K562 (cell line): ENCODE results near the gene HSF5. TPM values are rescaled to one million over a fixed set of nuclear protein-coding genes. Genes with fewer than 3 reads are reported as not detected.

ENCODE experiments used
- ATF7 ChIP-seq: fragments of 450-650 bp; IDR thresholded peaks from 2 replicates; pipeline ENCODE4 v1.7.1; 2014; ENCODE audit warnings: mild to moderate bottlenecking, moderate library complexity
- CXXC5 ChIP-seq: fragments of 250-450 bp; sonication (Bioruptor Pico); IDR thresholded peaks from 2 replicates; pipeline ENCODE4 v1.8.0; 2022; ENCODE audit warnings: inconsistent platforms, mild to moderate bottlenecking, moderate library complexity
- DDX20 ChIP-seq: fragments of 450-650 bp; IDR thresholded peaks from 2 replicates; pipeline ENCODE4 v1.6.1; 2016; ENCODE audit warnings: missing genetic modification characterization, low read depth, mild to moderate bottlenecking, missing compliant biosample characterization, moderate library complexity
- DNMT1 ChIP-seq: fragments of 450-650 bp; IDR thresholded peaks from 2 replicates; pipeline ENCODE4 v1.6.1; 2016; ENCODE audit warnings: antibody characterized with exemption, mild to moderate bottlenecking
- ESRRA ChIP-seq: fragments of 450-650 bp; IDR thresholded peaks from 2 replicates; pipeline ENCODE4 v1.6.1; 2014; ENCODE audit warnings: low read depth, mild to moderate bottlenecking, moderate library complexity, borderline replicate concordance
- FOXA1 ChIP-seq: fragments of 450-650 bp; IDR thresholded peaks from 2 replicates; pipeline ENCODE4 v1.6.1; 2016; ENCODE audit warnings: mild to moderate bottlenecking, borderline replicate concordance
- LARP7 ChIP-seq: fragments of 450-650 bp; IDR thresholded peaks from 2 replicates; pipeline ENCODE4 v1.6.1; 2016
- NR2C1 ChIP-seq, 2 experiments: fragments of 450-650 bp; IDR thresholded peaks; 2 replicates each; pipeline ENCODE4 v1.6.1; 2017; ENCODE audit warnings: mild to moderate bottlenecking in 2 of 2, antibody characterized with exemption in 1 of 2, inconsistent platforms in 1 of 2, missing compliant biosample characterization in 1 of 2, missing genetic modification characterization in 1 of 2
- RAD51 ChIP-seq: fragments of 450-650 bp; IDR thresholded peaks from 2 replicates; pipeline ENCODE4 v1.7.1; 2016; ENCODE audit warnings: low read depth, mild to moderate bottlenecking, borderline replicate concordance
- RBBP5 ChIP-seq: fragments of 200-600 bp; sonication (generic); IDR thresholded peaks from 2 replicates; pipeline ENCODE4 v1.6.1; 2012; ENCODE audit warnings: borderline replicate concordance, mild to moderate bottlenecking, low read length, control low read depth, inconsistent platforms; ENCODE audit not compliant: insufficient read depth, poor library complexity, severe bottlenecking
- RFX7 ChIP-seq: fragments of 250-450 bp; sonication (Bioruptor Pico); IDR thresholded peaks from 2 replicates; pipeline ENCODE4 v1.5.1; 2021; ENCODE audit warnings: mild to moderate bottlenecking
- SIN3B ChIP-seq: fragments of 450-650 bp; IDR thresholded peaks from 2 replicates; pipeline ENCODE4 v1.6.1; 2017; ENCODE audit warnings: low read depth, mild to moderate bottlenecking, moderate library complexity
- SMARCA5 ChIP-seq: fragments of 450-650 bp; IDR thresholded peaks from 2 replicates; pipeline ENCODE4 v1.6.1; 2016
- TCF7 ChIP-seq: sonication (generic); IDR thresholded peaks from 2 replicates; pipeline ENCODE4 v1.6.1; 2016; ENCODE audit warnings: antibody characterized with exemption, borderline replicate concordance
- ZNF384 ChIP-seq: IDR thresholded peaks from 2 replicates; pipeline ENCODE4 v1.6.1; 2012; ENCODE audit warnings: low read depth, low read length, improper control_type of control experiment
- ZNF431 ChIP-seq: sonication (generic); formaldehyde crosslinking; IDR thresholded peaks from 2 replicates; pipeline ENCODE4 v1.8.0; 2022; ENCODE audit warnings: mild to moderate bottlenecking, missing genetic modification reagents
- ZNF57 ChIP-seq: fragments of 450-650 bp; formaldehyde crosslinking; IDR thresholded peaks from 2 replicates; pipeline ENCODE4 v1.4.0; 2020; ENCODE audit warnings: mild to moderate bottlenecking, moderate library complexity
- ZNF696 ChIP-seq: fragments of 250-450 bp; sonication (Bioruptor Pico); conservative IDR thresholded peaks from 2 replicates; pipeline ENCODE4 v1.4.0; 2020; ENCODE audit warnings: mild to moderate bottlenecking, moderate library complexity
- polyA plus RNA-seq, 8 experiments: library from polyadenylated mRNA; depleted of rRNA in 4 of 8; stranded (reverse) in 5 of 8; unstranded in 3 of 8; fragments of >200 nt; fragmentation: Nextera tagmentation in 2 of 8; fragmentation: Illumina TruSeq in 1 of 8; extraction: Ambion mirVana in 2 of 8; extraction: Trizol in 1 of 8; gene quantifications; 2 replicates each; pipeline versions ENCODE4 v1.2.1 to v1.2.3, GENCODE V29; 2011 to 2014; ENCODE audit warnings: inconsistent platforms in 1 of 8, missing spikeins in 1 of 8
- total RNA-seq, 7 experiments: library from RNA; depleted of rRNA in 6 of 7; stranded (reverse); fragments of >200 nt in 6 of 7; fragmentation: Illumina TruSeq in 2 of 7; extraction: Trizol in 2 of 7; gene quantifications; 2 replicates each; pipeline versions ENCODE4 v1.2.1 to v1.2.3, GENCODE V29; 2011 to 2021; ENCODE audit warnings: low replicate concordance in 1 of 7
- TF ChIP-seq, protein P1 (sequence below): fragments of 450-650 bp; IDR thresholded peaks from 2 replicates; pipeline ENCODE4 v1.6.1; 2017; ENCODE audit warnings: antibody characterized with exemption, mild to moderate bottlenecking
- TF ChIP-seq, protein P2 (sequence below): fragments of 450-650 bp; formaldehyde crosslinking; conservative IDR thresholded peaks from 2 replicates; pipeline ENCODE4 v1.4.0; 2022; ENCODE audit warnings: mild to moderate bottlenecking, missing genetic modification characterization
- TF ChIP-seq, protein P3 (sequence below): sonication (generic); formaldehyde crosslinking; IDR thresholded peaks from 2 replicates; pipeline ENCODE4 v1.4.0; 2020; ENCODE audit warnings: mild to moderate bottlenecking, missing genetic modification reagents

The HSF5 gene
- total and polyA plus RNA-seq, 9 of the 15 experiments (the other 6 are each of a cell fraction or from before 2014, with no cell fraction given): 0.04 TPM; not detected in 8

DNA sequence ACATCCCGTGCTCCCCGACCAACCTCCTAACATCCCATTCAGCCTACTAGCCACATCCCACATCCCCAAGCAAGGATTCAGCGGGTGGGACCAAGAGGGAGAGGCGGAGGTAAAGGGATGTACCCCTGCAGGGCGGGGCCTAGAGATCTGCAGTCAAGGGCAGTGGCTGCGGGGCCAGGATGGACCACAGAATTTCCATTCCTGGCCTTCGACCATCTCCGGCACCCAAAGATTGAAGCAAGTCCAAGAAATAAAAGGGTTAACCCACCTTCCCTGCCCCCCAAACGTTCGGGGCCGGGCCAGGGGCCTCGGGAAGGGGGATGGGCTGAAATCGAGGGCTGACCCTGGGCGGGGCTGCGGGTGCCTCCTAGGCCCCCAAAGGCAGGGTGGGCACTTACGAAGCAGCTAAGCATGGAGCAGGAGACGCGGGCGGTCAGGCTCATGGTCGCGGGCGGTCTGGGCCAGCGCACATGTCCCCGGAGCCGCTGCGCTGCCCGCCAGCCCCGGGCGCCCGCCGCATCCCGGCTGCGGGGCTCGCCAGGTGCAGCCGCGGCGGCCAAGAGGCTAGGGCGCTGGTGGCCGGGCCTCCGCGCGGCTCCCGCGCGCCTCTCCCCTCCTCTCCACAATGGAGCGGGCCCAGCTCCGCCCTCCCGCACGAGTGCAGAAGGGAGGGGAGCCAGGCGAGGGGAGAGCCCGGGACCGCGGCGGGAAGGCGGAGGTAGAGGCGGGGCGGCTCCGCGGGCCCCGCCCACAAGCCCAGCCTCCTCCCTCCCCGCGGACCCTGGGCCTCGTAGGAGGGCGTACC is 26.0 kb upstream of the HSF5 start, which contains the start of gene MTMR4 (continued):
- TF ChIP-seq RAD51 (no peak), CXXC5 (CRISPR knock-in tag) (peak; percentile 75), ZNF696 (no peak), RFX7 (CRISPR knock-in tag) (no peak), ZNF431 (no peak), RBBP5 (peak; percentile 29), TCF7 (no peak), FOXA1 (no peak), ESRRA (peak; percentile 18; the same call in 1 of the 2 replicates), NR2C1 (IDR thresholded peaks at IDR 0.05) (no peak), NR2C1 (tag; IDR thresholded peaks at IDR 0.05) (no peak), ZNF57 (CRISPR knock-in tag) (no peak), DNMT1 (no peak), ZNF384 (no peak), SMARCA5 (no peak), SIN3B (peak; percentile 40; the same call in 1 of the 2 replicates), ATF7 (peak; percentile 67), LARP7 (no peak), DDX20 (tag) (no peak)
- TF ChIP-seq, protein P1, sequence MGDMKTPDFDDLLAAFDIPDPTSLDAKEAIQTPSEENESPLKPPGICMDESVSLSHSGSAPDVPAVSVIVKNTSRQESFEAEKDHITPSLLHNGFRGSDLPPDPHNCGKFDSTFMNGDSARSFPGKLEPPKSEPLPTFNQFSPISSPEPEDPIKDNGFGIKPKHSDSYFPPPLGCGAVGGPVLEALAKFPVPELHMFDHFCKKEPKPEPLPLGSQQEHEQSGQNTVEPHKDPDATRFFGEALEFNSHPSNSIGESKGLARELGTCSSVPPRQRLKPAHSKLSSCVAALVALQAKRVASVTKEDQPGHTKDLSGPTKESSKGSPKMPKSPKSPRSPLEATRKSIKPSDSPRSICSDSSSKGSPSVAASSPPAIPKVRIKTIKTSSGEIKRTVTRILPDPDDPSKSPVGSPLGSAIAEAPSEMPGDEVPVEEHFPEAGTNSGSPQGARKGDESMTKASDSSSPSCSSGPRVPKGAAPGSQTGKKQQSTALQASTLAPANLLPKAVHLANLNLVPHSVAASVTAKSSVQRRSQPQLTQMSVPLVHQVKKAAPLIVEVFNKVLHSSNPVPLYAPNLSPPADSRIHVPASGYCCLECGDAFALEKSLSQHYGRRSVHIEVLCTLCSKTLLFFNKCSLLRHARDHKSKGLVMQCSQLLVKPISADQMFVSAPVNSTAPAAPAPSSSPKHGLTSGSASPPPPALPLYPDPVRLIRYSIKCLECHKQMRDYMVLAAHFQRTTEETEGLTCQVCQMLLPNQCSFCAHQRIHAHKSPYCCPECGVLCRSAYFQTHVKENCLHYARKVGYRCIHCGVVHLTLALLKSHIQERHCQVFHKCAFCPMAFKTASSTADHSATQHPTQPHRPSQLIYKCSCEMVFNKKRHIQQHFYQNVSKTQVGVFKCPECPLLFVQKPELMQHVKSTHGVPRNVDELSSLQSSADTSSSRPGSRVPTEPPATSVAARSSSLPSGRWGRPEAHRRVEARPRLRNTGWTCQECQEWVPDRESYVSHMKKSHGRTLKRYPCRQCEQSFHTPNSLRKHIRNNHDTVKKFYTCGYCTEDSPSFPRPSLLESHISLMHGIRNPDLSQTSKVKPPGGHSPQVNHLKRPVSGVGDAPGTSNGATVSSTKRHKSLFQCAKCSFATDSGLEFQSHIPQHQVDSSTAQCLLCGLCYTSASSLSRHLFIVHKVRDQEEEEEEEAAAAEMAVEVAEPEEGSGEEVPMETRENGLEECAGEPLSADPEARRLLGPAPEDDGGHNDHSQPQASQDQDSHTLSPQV: no peak
- TF ChIP-seq, protein P2, sequence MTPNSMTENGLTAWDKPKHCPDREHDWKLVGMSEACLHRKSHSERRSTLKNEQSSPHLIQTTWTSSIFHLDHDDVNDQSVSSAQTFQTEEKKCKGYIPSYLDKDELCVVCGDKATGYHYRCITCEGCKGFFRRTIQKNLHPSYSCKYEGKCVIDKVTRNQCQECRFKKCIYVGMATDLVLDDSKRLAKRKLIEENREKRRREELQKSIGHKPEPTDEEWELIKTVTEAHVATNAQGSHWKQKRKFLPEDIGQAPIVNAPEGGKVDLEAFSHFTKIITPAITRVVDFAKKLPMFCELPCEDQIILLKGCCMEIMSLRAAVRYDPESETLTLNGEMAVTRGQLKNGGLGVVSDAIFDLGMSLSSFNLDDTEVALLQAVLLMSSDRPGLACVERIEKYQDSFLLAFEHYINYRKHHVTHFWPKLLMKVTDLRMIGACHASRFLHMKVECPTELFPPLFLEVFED (CRISPR knock-in tag): no peak
- TF ChIP-seq, protein P3, sequence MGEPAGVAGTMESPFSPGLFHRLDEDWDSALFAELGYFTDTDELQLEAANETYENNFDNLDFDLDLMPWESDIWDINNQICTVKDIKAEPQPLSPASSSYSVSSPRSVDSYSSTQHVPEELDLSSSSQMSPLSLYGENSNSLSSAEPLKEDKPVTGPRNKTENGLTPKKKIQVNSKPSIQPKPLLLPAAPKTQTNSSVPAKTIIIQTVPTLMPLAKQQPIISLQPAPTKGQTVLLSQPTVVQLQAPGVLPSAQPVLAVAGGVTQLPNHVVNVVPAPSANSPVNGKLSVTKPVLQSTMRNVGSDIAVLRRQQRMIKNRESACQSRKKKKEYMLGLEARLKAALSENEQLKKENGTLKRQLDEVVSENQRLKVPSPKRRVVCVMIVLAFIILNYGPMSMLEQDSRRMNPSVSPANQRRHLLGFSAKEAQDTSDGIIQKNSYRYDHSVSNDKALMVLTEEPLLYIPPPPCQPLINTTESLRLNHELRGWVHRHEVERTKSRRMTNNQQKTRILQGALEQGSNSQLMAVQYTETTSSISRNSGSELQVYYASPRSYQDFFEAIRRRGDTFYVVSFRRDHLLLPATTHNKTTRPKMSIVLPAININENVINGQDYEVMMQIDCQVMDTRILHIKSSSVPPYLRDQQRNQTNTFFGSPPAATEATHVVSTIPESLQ (CRISPR knock-in tag): no peak
